ENCODE results near the gene NXPH3.

NXPH3 gene

DNA sequence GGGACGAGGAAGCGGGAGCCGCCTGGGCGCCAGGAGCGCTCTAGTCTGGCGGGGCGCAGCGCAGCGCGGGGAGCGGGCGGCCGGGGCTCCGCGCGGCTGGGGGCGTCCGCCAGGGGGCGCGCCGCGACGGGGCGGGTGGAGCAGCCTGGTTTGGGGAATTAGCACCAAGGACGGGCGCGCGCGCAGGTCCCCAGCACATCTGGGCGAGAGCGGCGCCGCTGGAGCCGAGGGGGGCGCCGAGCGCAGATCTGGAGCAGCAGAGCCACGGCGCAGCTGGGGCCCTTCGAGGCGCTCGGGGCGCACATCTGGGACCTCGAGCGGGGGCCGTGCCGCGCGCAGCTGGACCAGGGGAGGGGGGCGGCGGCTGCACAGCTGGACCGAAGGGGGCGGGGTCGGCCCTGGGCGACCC, at the start of gene NXPH3:
Gene NXPH3 (plus strand): TSS at position 193 of the 409 bp plus-strand sequence. CDS start 349 bp downstream, outside the sequence.
- DNase-seq (ENCODE audit: low read depth in 1 of 2, low spot score in 1 of 2): peak; percentile 85 to 89
- TF ChIP-seq JUND (IDR thresholded peaks at IDR 0.05; ENCODE audit: low read depth): no peak
- in situ Hi-C loops (cut with HindIII; ENCODE audit: low pct_unique_long_range_greater_than_20kb, low sequenced_read_pairs): no loop called here

- no peak for TF ChIP-seq JUND (IDR thresholded peaks at IDR 0.05; ENCODE audit: low read depth)
- in situ Hi-C loops (cut with HindIII; ENCODE audit: low pct_unique_long_range_greater_than_20kb, low sequenced_read_pairs): no loop called here
- no peak for DNase-seq (ENCODE audit: low read depth in 1 of 2, low spot score in 1 of 2)
Measured at GRCh38 chr17:49527927-49528651, 47.6 kb upstream of the NXPH3 start.

DNA sequence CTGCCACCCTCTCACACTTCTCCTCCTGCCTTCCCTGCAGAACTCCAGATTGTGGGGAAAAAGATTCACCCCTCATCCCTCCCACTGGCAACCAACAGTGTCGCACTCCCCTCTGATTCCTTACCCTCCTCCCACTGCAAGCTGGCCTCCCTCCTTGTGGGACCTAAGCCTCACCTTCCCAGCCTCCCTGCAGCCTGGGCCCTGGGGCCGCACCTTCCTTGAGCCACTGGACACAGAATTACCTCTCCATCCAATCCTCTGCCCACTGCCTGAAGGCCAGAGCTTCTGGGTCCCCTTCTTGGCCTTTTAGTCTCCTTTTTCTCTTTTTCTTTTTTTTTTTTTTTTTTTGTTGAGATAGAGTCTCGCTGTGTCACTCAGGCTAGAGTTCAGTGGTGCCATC, 46.7 kb upstream of the NXPH3 start:
- in situ Hi-C loops (cut with HindIII; ENCODE audit: low pct_unique_long_range_greater_than_20kb, low sequenced_read_pairs): no loop called here

GRCh38 chr17:49530118-49530517, 45.6 kb upstream of the NXPH3 start:
- TF ChIP-seq JUND (IDR thresholded peaks at IDR 0.05; ENCODE audit: low read depth): no peak
- in situ Hi-C loops (cut with HindIII; ENCODE audit: low pct_unique_long_range_greater_than_20kb, low sequenced_read_pairs): no loop called here
- DNase-seq (ENCODE audit: low read depth in 1 of 2, low spot score in 1 of 2): no peak

More for the DNA sequence above, 46.7 kb upstream of the NXPH3 start:
- no peak for TF ChIP-seq JUND (IDR thresholded peaks at IDR 0.05; ENCODE audit: low read depth)
- no peak for DNase-seq (ENCODE audit: low read depth in 1 of 2, low spot score in 1 of 2)

- in situ Hi-C loops (cut with HindIII; ENCODE audit: low pct_unique_long_range_greater_than_20kb, low sequenced_read_pairs): no loop called here
- TF ChIP-seq JUND (IDR thresholded peaks at IDR 0.05; ENCODE audit: low read depth): no peak
- no peak for DNase-seq (ENCODE audit: low read depth in 1 of 2, low spot score in 1 of 2)
Measured at GRCh38 chr17:49543860-49544259, 31.8 kb upstream of the NXPH3 start.

DNA sequence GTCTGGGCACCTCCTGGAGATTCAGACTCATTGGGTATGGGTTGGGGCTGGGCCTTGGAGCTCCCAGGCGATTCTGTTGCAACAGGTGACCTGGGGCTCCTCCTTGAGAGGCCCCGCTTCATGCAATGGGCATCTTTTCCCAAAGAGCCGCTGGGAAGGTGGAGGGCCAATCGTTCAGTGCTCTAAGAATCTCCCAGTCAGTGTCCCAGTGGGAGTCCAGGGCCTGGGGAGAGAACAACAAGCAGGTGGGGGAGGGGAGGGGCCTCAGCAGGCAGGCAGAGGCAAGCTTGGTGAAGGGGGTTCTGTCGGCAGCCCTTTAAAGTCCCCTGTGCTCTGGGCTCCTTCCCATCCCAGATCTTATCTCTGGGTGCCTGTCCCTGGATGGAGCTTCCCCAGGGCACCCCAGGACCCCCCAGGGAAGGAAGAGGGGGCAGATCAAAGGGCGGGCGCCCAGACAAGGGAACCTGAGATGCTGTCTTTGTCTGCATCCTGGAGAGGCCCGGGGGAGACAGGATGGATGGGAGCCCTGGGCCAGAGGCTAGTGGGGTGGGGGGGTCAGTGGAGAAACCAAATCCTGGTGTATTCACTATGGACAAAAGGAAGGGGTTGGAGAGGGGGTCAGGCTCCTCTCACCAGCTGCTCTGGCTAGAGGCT, 30.5 kb upstream of the NXPH3 start:
- in situ Hi-C loops (cut with HindIII; ENCODE audit: low pct_unique_long_range_greater_than_20kb, low sequenced_read_pairs): no loop called here
- DNase-seq (ENCODE audit: low read depth in 1 of 2, low spot score in 1 of 2): no peak
- no peak for TF ChIP-seq JUND (IDR thresholded peaks at IDR 0.05; ENCODE audit: low read depth)

GRCh38 chr17:49545806-49546545, 29.7 kb upstream of the NXPH3 start:
- DNase-seq (ENCODE audit: low read depth in 1 of 2, low spot score in 1 of 2): no peak
- in situ Hi-C loops (cut with HindIII; ENCODE audit: low pct_unique_long_range_greater_than_20kb, low sequenced_read_pairs): no loop called here
- no peak for TF ChIP-seq JUND (IDR thresholded peaks at IDR 0.05; ENCODE audit: low read depth)

DNA sequence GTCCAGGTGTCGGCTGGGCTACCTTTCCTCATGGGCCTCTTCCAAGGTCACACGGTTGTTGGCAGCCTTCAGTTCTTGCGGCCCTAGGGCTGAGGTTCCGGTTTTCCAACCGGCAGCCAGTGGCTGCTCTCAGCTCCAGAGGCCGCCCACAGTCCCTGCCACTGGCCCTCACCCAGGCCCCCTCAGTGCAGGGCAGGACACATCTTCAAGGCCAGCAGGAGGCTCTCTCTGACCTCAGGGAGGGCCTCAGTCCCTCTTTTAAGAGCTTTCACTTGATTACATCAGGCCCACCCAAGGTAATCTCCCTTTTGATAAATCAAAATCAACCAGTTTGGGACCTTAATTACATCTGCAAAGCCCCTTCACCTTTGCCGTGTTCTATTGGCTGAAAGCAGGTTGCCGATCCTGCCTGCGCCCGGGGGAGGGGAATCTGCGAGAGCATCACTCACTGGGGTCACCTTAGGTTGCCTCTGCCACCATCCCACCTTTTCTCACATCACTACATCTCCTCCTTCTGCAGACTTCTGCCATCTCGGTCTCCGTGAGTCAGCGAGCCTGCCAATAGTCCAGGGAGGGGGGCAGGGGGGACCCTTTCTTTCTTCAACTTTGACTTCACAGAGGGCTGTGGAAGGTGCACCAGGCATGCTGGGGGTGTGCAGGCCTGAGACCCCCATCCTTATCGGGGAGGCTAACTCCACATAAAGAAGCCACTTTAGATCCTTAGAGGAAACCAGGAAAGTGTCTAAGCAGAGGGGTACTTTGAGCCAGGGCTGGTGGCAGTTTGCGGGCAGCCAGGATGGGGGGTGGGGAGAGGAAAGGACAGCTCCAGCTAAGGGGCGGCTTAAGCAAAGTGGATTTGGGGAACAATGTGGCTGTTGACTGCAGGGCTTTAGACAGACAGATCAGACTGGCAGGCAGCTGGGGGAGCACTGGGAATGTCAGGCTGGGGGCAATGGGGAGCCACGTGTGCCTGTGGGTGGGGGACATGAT, 28.8 kb upstream of the NXPH3 start:
- in situ Hi-C loops (cut with HindIII; ENCODE audit: low pct_unique_long_range_greater_than_20kb, low sequenced_read_pairs): no loop called here
- no peak for TF ChIP-seq JUND (IDR thresholded peaks at IDR 0.05; ENCODE audit: low read depth)
- no peak for DNase-seq (ENCODE audit: low read depth in 1 of 2, low spot score in 1 of 2)

- no peak for TF ChIP-seq JUND (IDR thresholded peaks at IDR 0.05; ENCODE audit: low read depth)
- in situ Hi-C loops (cut with HindIII; ENCODE audit: low pct_unique_long_range_greater_than_20kb, low sequenced_read_pairs): no loop called here
- no peak for DNase-seq (ENCODE audit: low read depth in 1 of 2, low spot score in 1 of 2)
Measured at GRCh38 chr17:49547566-49547965, 28.1 kb upstream of the NXPH3 start.

GRCh38 chr17:49548051-49548505, 27.6 kb upstream of the NXPH3 start:
- DNase-seq (ENCODE audit: low read depth in 1 of 2, low spot score in 1 of 2): no peak
- TF ChIP-seq JUND (IDR thresholded peaks at IDR 0.05; ENCODE audit: low read depth): no peak
- in situ Hi-C loops (cut with HindIII; ENCODE audit: low pct_unique_long_range_greater_than_20kb, low sequenced_read_pairs): no loop called here

DNA sequence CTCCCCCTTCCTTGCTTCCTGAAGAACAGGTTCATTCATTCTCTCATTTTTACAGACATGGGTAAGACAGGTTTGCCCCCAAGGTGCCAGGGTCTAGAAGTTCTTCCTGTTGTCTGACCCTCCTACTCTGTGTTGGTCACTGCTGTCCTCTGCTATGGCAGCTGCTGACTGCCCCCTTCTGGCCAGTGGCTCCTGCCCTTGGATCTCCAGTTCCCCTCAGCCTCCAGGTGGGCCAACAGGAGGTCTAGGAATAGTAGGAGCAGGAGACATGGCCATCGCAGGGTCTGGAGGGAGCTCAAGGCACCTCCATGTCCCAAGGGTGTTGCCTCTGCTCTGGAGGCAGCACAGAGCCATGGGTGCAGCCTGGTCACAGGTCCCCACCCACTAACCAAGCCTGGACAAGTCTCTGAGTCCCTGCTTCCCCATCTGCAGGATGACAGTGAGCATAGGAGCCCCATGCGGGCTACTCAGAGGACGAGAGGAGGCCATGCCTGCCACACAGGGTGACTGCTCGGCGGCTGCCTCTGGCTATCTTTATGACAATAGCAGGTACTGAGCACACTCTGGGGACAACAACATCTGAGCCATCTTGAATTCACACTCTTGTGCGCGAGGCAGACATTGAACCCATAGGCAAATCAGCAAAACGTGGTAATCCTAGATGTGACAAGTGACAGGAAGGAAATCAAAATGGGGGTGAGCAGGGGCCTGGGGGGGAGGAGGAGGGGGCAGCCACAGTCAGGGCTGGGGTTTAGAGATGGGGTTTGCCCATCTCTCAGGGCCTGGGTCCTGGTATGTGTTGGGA, 27.0 kb upstream of the NXPH3 start:
- DNase-seq (ENCODE audit: low read depth in 1 of 2, low spot score in 1 of 2): peak; percentile 65 to 69
- in situ Hi-C loops (cut with HindIII; ENCODE audit: low pct_unique_long_range_greater_than_20kb, low sequenced_read_pairs): no loop called here

More for the DNA sequence above, 27.0 kb upstream of the NXPH3 start:
- no peak for TF ChIP-seq JUND (IDR thresholded peaks at IDR 0.05; ENCODE audit: low read depth)

Measured in T47D (cell line).